H1 (cell line): ENCODE measurements around the gene FBLIM1. TPM values are rescaled to one million over a fixed set of nuclear protein-coding genes. Genes with fewer than 3 reads are reported as not detected.

Experiments used
- CTCF ChIA-PET: fragments of 300-600 bp; sonication (Branson Sonifier 250); formaldehyde crosslinking; loops from one replicate; lab custom pipeline; 2021; ENCODE audit not compliant: partially characterized antibody; lab: Charles Lee
- POLR2A ChIA-PET: fragments of 300-600 bp; sonication (Branson Sonifier 250); formaldehyde crosslinking; loops from one replicate; lab custom pipeline; 2021; ENCODE audit warnings: inconsistent platforms; ENCODE audit not compliant: partially characterized antibody; lab: Charles Lee
- DNase-seq, 2 experiments: peaks; one replicate each; pipeline versions ENCODE4 v3.0.0 to v3.0.0-alpha.2; 2010 to 2022; ENCODE audit warnings: low spot score in 2 of 2, low read depth in 1 of 2, mixed read lengths in 1 of 2
- FAIRE-seq: peaks from 2 replicates; lab custom pipeline; 2011; peaks lifted over from hg19 to GRCh38; lab: Jason Lieb, UNC
- H2AFZ ChIP-seq: 2 replicates; pipeline ENCODE4 v1.8.1; 2012; ENCODE audit warnings: low read length, inconsistent platforms
- H2AK5ac ChIP-seq: 2 replicates; pipeline ENCODE4 v1.6.1; 2013; ENCODE audit warnings: low read depth, low read length
- H2BK120ac ChIP-seq: replicated peaks from 2 replicates; pipeline ENCODE3; 2013; ENCODE audit warnings: low read depth, low read length, inconsistent platforms
- H2BK12ac ChIP-seq: 2 replicates; pipeline ENCODE4 v1.6.1; 2013; ENCODE audit warnings: low read depth, low read length
- H2BK15ac ChIP-seq: 2 replicates; pipeline ENCODE4 v1.6.1; 2013; ENCODE audit warnings: low read length
- H2BK20ac ChIP-seq: 2 replicates; pipeline ENCODE4 v1.6.1; 2013; ENCODE audit warnings: low read length
- H2BK5ac ChIP-seq: 2 replicates; pipeline ENCODE4 v1.6.1; 2013; ENCODE audit warnings: low read depth, low read length
- H3K14ac ChIP-seq: 2 replicates; pipeline ENCODE4 v1.6.1; 2013; ENCODE audit warnings: inconsistent platforms; ENCODE audit not compliant: insufficient read length
- H3K18ac ChIP-seq: 2 replicates; pipeline ENCODE4 v1.6.1; 2013; ENCODE audit warnings: low read length; ENCODE audit errors: extremely low read depth
- H3K23ac ChIP-seq: 2 replicates; pipeline ENCODE4 v1.6.1; 2013; ENCODE audit warnings: inconsistent platforms; ENCODE audit not compliant: insufficient read length
- H3K23me2 ChIP-seq: 2 replicates; pipeline ENCODE4 v1.6.1; 2013; ENCODE audit warnings: low read depth, low read length
- H3K27ac ChIP-seq: 2 replicates; pipeline ENCODE4 v1.6.1; 2011; ENCODE audit warnings: low read depth, low read length, inconsistent platforms
- H3K27me3 ChIP-seq, 4 experiments: replicated peaks in 1 of 4; 1 replicate in 1 of 4; 2 replicates in 3 of 4; pipeline versions ENCODE4 v1.6.1 to v1.8.1; 2011 to 2013; ENCODE audit warnings: low read length in 3 of 4, mild to moderate bottlenecking in 3 of 4, inconsistent platforms in 2 of 4, mixed read lengths in 2 of 4, moderate library complexity in 1 of 4; ENCODE audit not compliant: control insufficient read depth in 3 of 4, insufficient read depth in 3 of 4; ENCODE audit errors: extremely low read depth in 1 of 4
- H3K36me3 ChIP-seq, 4 experiments: 2 replicates each; pipeline versions ENCODE4 v1.6.1 to v1.8.1; 2011 to 2013; ENCODE audit warnings: mild to moderate bottlenecking in 4 of 4, low read length in 3 of 4, moderate library complexity in 2 of 4, control low read depth in 1 of 4, inconsistent platforms in 1 of 4; ENCODE audit not compliant: insufficient read depth in 4 of 4, control insufficient read depth in 2 of 4
- H3K4ac ChIP-seq: replicated peaks from 2 replicates; pipeline ENCODE3; 2013; ENCODE audit warnings: low read length, low read depth, mixed read lengths, inconsistent platforms; ENCODE audit not compliant: insufficient read length
- H3K4me1 ChIP-seq, 4 experiments: replicated peaks in 1 of 4; 1 replicate in 1 of 4; 2 replicates in 3 of 4; pipeline versions ENCODE4 v1.6.1 to v1.8.1; 2011 to 2013; ENCODE audit warnings: low read length in 3 of 4, inconsistent platforms in 2 of 4, mixed read lengths in 1 of 4; ENCODE audit not compliant: insufficient read depth in 4 of 4, control insufficient read depth in 3 of 4
- H3K4me2 ChIP-seq, 2 experiments: 2 replicates each; pipeline versions ENCODE4 v1.6.1 to v1.8.1; 2011 to 2013; ENCODE audit warnings: low read depth in 2 of 2, low read length in 2 of 2, control low read depth in 1 of 2, inconsistent platforms in 1 of 2, mild to moderate bottlenecking in 1 of 2; ENCODE audit not compliant: insufficient read depth in 1 of 2
- H3K4me3 ChIP-seq, 4 experiments: fragments of 200-600, 300-600 bp in 1 of 4; sonication (generic), shearing (Covaris generic), sonication (Bioruptor Twin) in 1 of 4; 2 replicates each; pipeline versions ENCODE4 v1.5.1 to v1.8.1; 2011 to 2016; ENCODE audit warnings: low read length in 4 of 4, low read depth in 3 of 4, control low read depth in 2 of 4, inconsistent platforms in 2 of 4, mild to moderate bottlenecking in 2 of 4, mixed read lengths in 1 of 4, moderate library complexity in 1 of 4; ENCODE audit not compliant: insufficient read depth in 2 of 4; ENCODE audit errors: extremely low read depth in 1 of 4
- H3K56ac ChIP-seq: replicated peaks from 2 replicates; pipeline ENCODE3; 2013; ENCODE audit warnings: low read depth, mild to moderate bottlenecking, mixed read lengths, low read length, inconsistent platforms; ENCODE audit not compliant: insufficient read length
- H3K79me1 ChIP-seq: 2 replicates; pipeline ENCODE4 v1.6.1; 2013; ENCODE audit warnings: low read depth, low read length, control low read depth
- H3K79me2 ChIP-seq, 2 experiments: 2 replicates each; pipeline versions ENCODE4 v1.6.1 to v1.8.1; 2012 to 2013; ENCODE audit warnings: low read length in 2 of 2, mild to moderate bottlenecking in 2 of 2, inconsistent platforms in 1 of 2; ENCODE audit not compliant: insufficient read depth in 2 of 2, control insufficient read depth in 1 of 2
- H3K9ac ChIP-seq, 4 experiments: replicated peaks in 1 of 4; 1 replicate in 1 of 4; 2 replicates in 3 of 4; pipeline versions ENCODE4 v1.6.1 to v1.8.1; 2011 to 2013; ENCODE audit warnings: low read depth in 3 of 4, low read length in 3 of 4, control low read depth in 2 of 4, mild to moderate bottlenecking in 2 of 4, moderate library complexity in 2 of 4, inconsistent platforms in 1 of 4; ENCODE audit errors: extremely low read depth in 1 of 4
- H3K9me3 ChIP-seq, 2 experiments: 2 replicates each; pipeline versions ENCODE4 v1.6.1 to v1.8.1; 2012 to 2013; ENCODE audit warnings: mild to moderate bottlenecking in 2 of 2, moderate library complexity in 2 of 2, control low read depth in 1 of 2, inconsistent platforms in 1 of 2, low read depth in 1 of 2, low read length in 1 of 2, mixed read lengths in 1 of 2; ENCODE audit not compliant: insufficient read depth in 2 of 2
- H4K20me1 ChIP-seq, 2 experiments: replicated peaks in 1 of 2; 2 replicates each; pipeline versions ENCODE3 to v1.8.1; 2011 to 2013; ENCODE audit warnings: inconsistent platforms in 2 of 2, low read length in 2 of 2, mild to moderate bottlenecking in 1 of 2; ENCODE audit not compliant: insufficient read depth in 2 of 2, control insufficient read depth in 1 of 2
- H4K5ac ChIP-seq: 2 replicates; pipeline ENCODE4 v1.6.1; 2013; ENCODE audit warnings: low read length, low read depth, mixed read lengths, inconsistent platforms; ENCODE audit not compliant: insufficient read length
- H4K8ac ChIP-seq: 2 replicates; pipeline ENCODE4 v1.8.0; 2013; ENCODE audit warnings: mild to moderate bottlenecking, moderate library complexity, low read length, inconsistent platforms; ENCODE audit not compliant: insufficient read depth; ENCODE audit errors: extremely low read depth
- H4K91ac ChIP-seq: replicated peaks from 2 replicates; pipeline ENCODE3; 2013; ENCODE audit warnings: low read length, mixed read lengths, inconsistent platforms; ENCODE audit not compliant: insufficient read length
- CBX5 ChIP-seq: fragments of 300-800, 300-1000 bp; sonication (generic); IDR thresholded peaks from 2 replicates; pipeline ENCODE4 v1.7.1; 2016; ENCODE audit warnings: antibody characterized with exemption, low read length, low read depth
- E2F6 ChIP-seq: IDR thresholded peaks from 2 replicates; pipeline ENCODE4 v1.6.1; 2012; ENCODE audit warnings: inconsistent platforms
- EZH2 ChIP-seq: fragments of 200-600 bp; sonication (generic); IDR thresholded peaks from 2 replicates; pipeline ENCODE4 v1.7.1; 2012; ENCODE audit warnings: low read depth, mild to moderate bottlenecking, moderate library complexity, low read length, inconsistent platforms; ENCODE audit not compliant: severe bottlenecking
- GABPA ChIP-seq: IDR thresholded peaks from 2 replicates; pipeline ENCODE4 v1.6.1; 2011; ENCODE audit warnings: mild to moderate bottlenecking, low read length, moderate library complexity, borderline replicate concordance; ENCODE audit not compliant: insufficient read depth
- MAFK ChIP-seq: IDR thresholded peaks from 2 replicates; pipeline ENCODE4 v1.6.1; 2012; ENCODE audit warnings: low read depth, mild to moderate bottlenecking, improper control_type of control experiment, low read length
- RBBP5 ChIP-seq: IDR thresholded peaks from 2 replicates; pipeline ENCODE4 v1.7.1; 2012; ENCODE audit warnings: low read depth, mild to moderate bottlenecking, inconsistent platforms, low read length, moderate library complexity, borderline replicate concordance
- RNF2 ChIP-seq: fragments of 200-900, 300-1000 bp; sonication (generic); IDR thresholded peaks from 2 replicates; pipeline ENCODE4 v1.7.1; 2016; ENCODE audit warnings: borderline replicate concordance, low read depth, mild to moderate bottlenecking, antibody characterized with exemption, low read length; ENCODE audit not compliant: poor library complexity, severe bottlenecking; ENCODE audit errors: missing control alignments
- SIRT6 ChIP-seq: IDR thresholded peaks from one replicate; pipeline ENCODE4 v1.7.1; 2012; ENCODE audit warnings: low read length, inconsistent platforms
- SP4 ChIP-seq: IDR thresholded peaks from 2 replicates; pipeline ENCODE4 v1.6.1; 2012; ENCODE audit warnings: low read length, inconsistent platforms
- SRF ChIP-seq: IDR thresholded peaks from 2 replicates; pipeline ENCODE4 v1.6.1; 2011; ENCODE audit warnings: mild to moderate bottlenecking, low read depth, low read length, moderate library complexity
- SUZ12 ChIP-seq: fragments of 200-600 bp; sonication (generic); IDR thresholded peaks from 2 replicates; pipeline ENCODE4 v1.6.1; 2012; ENCODE audit warnings: mild to moderate bottlenecking, inconsistent platforms, low read length, moderate library complexity, mixed read lengths
- YY1 ChIP-seq: IDR thresholded peaks from 2 replicates; pipeline ENCODE4 v1.6.1; 2011; ENCODE audit warnings: low read depth, mild to moderate bottlenecking, low read length
- WGBS, 2 experiments: shearing (Covaris generic) in 1 of 2; methylation state at CpG; one replicate each; pipeline versions ENCODE4 v1.1.6 to v1.1.7; 2013 to 2015; ENCODE audit warnings: low lambda C conversion rate in 2 of 2, mixed read lengths in 2 of 2, inconsistent platforms in 1 of 2, low coverage in 1 of 2, missing lambda C conversion rate in 1 of 2; ENCODE audit not compliant: insufficient replicate concordance in 2 of 2, insufficient coverage in 1 of 2, insufficient read length in 1 of 2; ENCODE audit errors: extremely low coverage in 1 of 2, missing lambda C conversion rate in 1 of 2; 5-methylcytosine and 5-hydroxymethylcytosine counted together
- polyA plus RNA-seq, 7 experiments: library from polyadenylated mRNA; depleted of rRNA in 3 of 7; stranded (reverse) in 5 of 7; unstranded in 2 of 7; fragments of >200 nt in 5 of 7; fragments of 200-250 nt in 2 of 7; gene quantifications; 1 replicate in 5 of 7; 2 replicates in 1 of 7; 4 replicates in 1 of 7; pipeline versions ENCODE4 v1.2.1 to v1.2.3, GENCODE V29; 2011 to 2013; ENCODE audit warnings: missing spikeins in 2 of 7, mixed read lengths in 2 of 7
- total RNA-seq: library from RNA; stranded (reverse); fragmentation: NEBNext Ultra II Directional; extraction: Animal tissue kit (Norgen Biotek cat#: 25700); gene quantifications from 2 replicates; pipeline ENCODE4 v1.2.1, GENCODE V29; 2021
- TF ChIP-seq, protein P1 (sequence below): IDR thresholded peaks from 2 replicates; pipeline ENCODE4 v1.6.1; 2012; ENCODE audit warnings: inconsistent platforms

The FBLIM1 gene
- total and polyA plus RNA-seq, 2 of the 8 experiments (the other 6 are each of a cell fraction or from before 2014, with no cell fraction given) = 66.6 to 66.7 TPM

GRCh38 chr1:15730936-15731335 lies 27.7 kb upstream of the FBLIM1 start:
- Histone ChIP-seq H2AK5ac (no peak overlapping the region), H4K91ac (no peak overlapping the region), H3K9ac (no peak overlapping the region), H2BK20ac (no peak overlapping the region), H3K4me3 (no peak overlapping the region), H2BK12ac (no peak overlapping the region), H2AFZ (no peak overlapping the region), H3K4ac (no peak overlapping the region), H4K8ac (no peak overlapping the region), H3K27me3 (no peaks in the 10 kb centered on the region), H3K79me2 (no peaks in the 10 kb centered on the region), H3K79me1 (no peaks in the 10 kb centered on the region), H3K36me3 (peaks cover 7 to 28% (median 14%) of the 10 kb centered on the region in 4 experiments; a peak in 6 of 8 replicates), H3K4me2 (no peak overlapping the region), H2BK15ac (no peak overlapping the region), H3K14ac (no peak overlapping the region), H3K27ac (no peak overlapping the region), H2BK120ac (no peak overlapping the region), H4K20me1 (peaks cover 2 to 7% of the 10 kb centered on the region in 2 experiments), H3K9me3 (no peaks in the 10 kb centered on the region), H3K4me1 (peaks cover 0 to 4% (median 2%) of the 10 kb centered on the region in 4 experiments; a peak in 3 of 7 replicates), H3K18ac (no peak overlapping the region), H3K23me2 (no peaks in the 10 kb centered on the region), H4K5ac (no peak overlapping the region), H3K23ac (no peak overlapping the region), H2BK5ac (no peak overlapping the region), H3K56ac (no peak overlapping the region)
- DNase-seq (no peak), FAIRE-seq (no peak)
- CTCF ChIA-PET = interaction anchor here (2.9 to 5.4 kb wide), 2 partner anchors 10 kb away, joined by 15 to 35 read pairs; partner anchors contain the start of gene TMEM82
- POLR2A ChIA-PET = interaction anchor here (0.8 kb wide), 1 partner anchor 32 kb away, joined by 3 read pairs; no protein-coding TSS in a partner anchor
- TF ChIP-seq SIRT6 = no peak
- no peak for TF ChIP-seq RNF2
- no peak for TF ChIP-seq YY1
- TF ChIP-seq EZH2 = no peak
- no peak for TF ChIP-seq RBBP5
- no peak for TF ChIP-seq E2F6
- TF ChIP-seq CBX5 = no peak
- TF ChIP-seq MAFK = no peak
- no peak for TF ChIP-seq GABPA
- TF ChIP-seq, protein P1, sequence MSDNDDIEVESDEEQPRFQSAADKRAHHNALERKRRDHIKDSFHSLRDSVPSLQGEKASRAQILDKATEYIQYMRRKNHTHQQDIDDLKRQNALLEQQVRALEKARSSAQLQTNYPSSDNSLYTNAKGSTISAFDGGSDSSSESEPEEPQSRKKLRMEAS = no peak
- TF ChIP-seq SUZ12 = no peak
- TF ChIP-seq SRF = no peak
- no peak for TF ChIP-seq SP4
- 96% methylated on average over 13 of the region's 16 CpGs; no CpG with 5 or more reads in 1 of the 2 experiments for WGBS, 2 experiments
